HepG2 (cell line): ENCODE results near the gene OSBPL2.

Experiments used
- AKNA ChIP-seq: sonication (generic); formaldehyde crosslinking; IDR thresholded peaks from 2 replicates; pipeline ENCODE4 v1.4.0; 2020; ENCODE audit warnings: missing genetic modification reagents, borderline replicate concordance
- ATF1 ChIP-seq: IDR thresholded peaks from 2 replicates; pipeline ENCODE4 v1.6.1; 2016; ENCODE audit warnings: mild to moderate bottlenecking, control low read depth
- CTCF ChIP-seq: sonication (generic); formaldehyde crosslinking; IDR thresholded peaks from 2 replicates; pipeline ENCODE4 v1.5.0; 2020; ENCODE audit warnings: mild to moderate bottlenecking, missing genetic modification reagents, moderate library complexity
- FOXM1 ChIP-seq: sonication (generic); formaldehyde crosslinking; IDR thresholded peaks from 2 replicates; pipeline ENCODE4 v1.5.0; 2020; ENCODE audit warnings: missing genetic modification reagents
- KDM5A ChIP-seq: fragments of 200-600 bp; sonication (generic); IDR thresholded peaks from 2 replicates; pipeline ENCODE4 v1.7.0; 2018; ENCODE audit warnings: antibody characterized with exemption, mild to moderate bottlenecking, low read length, borderline replicate concordance
- MZF1 ChIP-seq: sonication (generic); formaldehyde crosslinking; IDR thresholded peaks from 2 replicates; pipeline ENCODE4 v1.8.1; 2023; ENCODE audit warnings: mild to moderate bottlenecking, missing genetic modification reagents, borderline replicate concordance
- POLR2A ChIP-seq, 2 experiments: IDR thresholded peaks; 2 replicates each; pipeline ENCODE4 v1.6.1; 2011; ENCODE audit warnings: low read depth in 2 of 2, low read length in 2 of 2, mild to moderate bottlenecking in 1 of 2, moderate library complexity in 1 of 2; ENCODE audit not compliant: insufficient read depth in 1 of 2
- PRPF4 ChIP-seq: fragments of 200-400 bp; formaldehyde crosslinking; IDR thresholded peaks from 2 replicates; pipeline ENCODE4 v1.6.1; 2016; ENCODE audit warnings: low read length, low read depth; ENCODE audit not compliant: poor library complexity, severe bottlenecking
- RXRA ChIP-seq: sonication (generic); formaldehyde crosslinking; IDR thresholded peaks from 2 replicates; pipeline ENCODE4 v1.5.1; 2020; ENCODE audit warnings: missing genetic modification reagents
- ZBTB26 ChIP-seq: IDR thresholded peaks from 2 replicates; pipeline ENCODE4 v1.6.1; 2016; ENCODE audit warnings: missing compliant biosample characterization, missing genetic modification reagents, borderline replicate concordance
- ZNF619 ChIP-seq: sonication (generic); formaldehyde crosslinking; IDR thresholded peaks from 2 replicates; pipeline ENCODE4 v1.4.0; 2020; ENCODE audit warnings: mild to moderate bottlenecking, missing genetic modification reagents
- ZNF720 ChIP-seq: sonication (generic); formaldehyde crosslinking; IDR thresholded peaks from 2 replicates; pipeline ENCODE4 v1.4.0; 2020; ENCODE audit warnings: missing genetic modification reagents
- ZSCAN30 ChIP-seq: sonication (generic); formaldehyde crosslinking; IDR thresholded peaks from 2 replicates; pipeline ENCODE4 v1.5.0; 2020; ENCODE audit warnings: mild to moderate bottlenecking, missing genetic modification reagents
- ZUFSP ChIP-seq: sonication (generic); formaldehyde crosslinking; IDR thresholded peaks from 2 replicates; pipeline ENCODE4 v1.9.0; 2021; ENCODE audit warnings: missing genetic modification reagents, mild to moderate bottlenecking, borderline replicate concordance

GRCh38 chr20:62266851-62267250 lies 28.5 kb downstream of the OSBPL2 start:
- TF ChIP-seq AKNA, result no peak
- TF ChIP-seq CTCF (CRISPR knock-in tag), result no peak
- TF ChIP-seq ZNF619 (CRISPR knock-in tag), result no peak
- no peak for TF ChIP-seq KDM5A
- no peak for TF ChIP-seq RXRA (CRISPR knock-in tag)
- no peak for TF ChIP-seq POLR2A (IDR thresholded peaks at IDR 0.05; ENCODE audit: insufficient read depth in 1 of 2, low read depth in 2 of 2, low read length in 2 of 2)
- TF ChIP-seq ZSCAN30, result no peak
- no peak for TF ChIP-seq PRPF4
- TF ChIP-seq ZNF720 (CRISPR knock-in tag), result no peak
- TF ChIP-seq ZUFSP (CRISPR knock-in tag), result no peak
- TF ChIP-seq ZBTB26, result no peak
- no peak for TF ChIP-seq ATF1 (CRISPR knock-in tag)
- TF ChIP-seq FOXM1 (CRISPR knock-in tag), result no peak
- TF ChIP-seq MZF1 (CRISPR knock-in tag), result no peak
